Left lung (tissue), 10 donors: ENCODE measurements around the gene NID1. TPM values are rescaled to one million over a fixed set of nuclear protein-coding genes. Genes with fewer than 3 reads are reported as not detected.
"Not testable (repeated sequence)": the region's sequence is repeated elsewhere in the genome, so short reads cannot be mapped to it uniquely, and the experiment has no call there.

Experiments used
- ATAC-seq: fragments of 200-7000 bp; cut with Tn5 transposase; one replicate; pipeline ENCODE4 v1.9.1; 2020; ENCODE audit warnings: moderate library complexity
- DNase-seq, 4 donors: peaks; one replicate each; pipeline ENCODE4 v3.0.0-alpha.2; 2013 to 2020
- H3K27ac ChIP-seq, 2 donors: fragments of 200-600 bp; sonication (generic) in 1 of 2; one replicate each; pipeline versions ENCODE4 v1.5.0 to v1.8.0; 2020 to 2021
- H3K27me3 ChIP-seq, 2 donors: fragments of 200-600 bp; sonication (generic) in 1 of 2; one replicate each; pipeline versions ENCODE4 v1.5.0 to v1.8.0; 2020 to 2021
- H3K36me3 ChIP-seq, 2 donors: fragments of 200-600 bp; sonication (generic) in 1 of 2; one replicate each; pipeline versions ENCODE4 v1.5.0 to v1.8.0; 2020 to 2021
- H3K4me1 ChIP-seq, 2 donors: fragments of 200-600 bp; one replicate each; pipeline ENCODE4 v1.8.0; 2021
- H3K4me3 ChIP-seq, 2 donors: fragments of 200-600 bp; sonication (generic) in 1 of 2; one replicate each; pipeline versions ENCODE4 v1.5.0 to v1.8.0; 2020 to 2021; ENCODE audit warnings: mild to moderate bottlenecking in 1 of 2
- H3K9me3 ChIP-seq, 2 donors: fragments of 200-600 bp; sonication (generic) in 1 of 2; one replicate each; pipeline versions ENCODE4 v1.5.0 to v1.8.0; 2020 to 2021
- intact Hi-C, 2 donors: fragments of 100-400 bp; cut with DNase I; formaldehyde crosslinking; loops; one replicate each; pipeline versions ENCODE4 v1.11.2 to v1.14.2; 2022
- polyA plus RNA-seq, 6 donors: library from polyadenylated mRNA; unstranded; fragments of 120-200 nt; gene quantifications; one replicate each; pipeline ENCODE4 v1.2.1, GENCODE V29; 2013; ENCODE audit not compliant: insufficient read length in 6 of 6
- total RNA-seq, 2 donors: library from RNA; stranded (reverse); fragmentation: NEBNext Ultra II Directional; extraction: Animal tissue kit (Norgen Biotek cat#: 25700); gene quantifications; one replicate each; pipeline ENCODE4 v1.2.1, GENCODE V29; 2021
- TF ChIP-seq, protein P1 (sequence below), 2 donors: fragments of 200-600 bp; sonication (generic) in 1 of 2; IDR thresholded peaks; one replicate each; pipeline versions ENCODE4 v1.5.0 to v1.8.0; 2021; ENCODE audit warnings: antibody characterized with exemption in 2 of 2
- donor health status: DM: no; HTN: yes; CAD: no.
- donor health status: DM: no; HTN: no; CAD: no.

Gene NID1
- total and polyA plus RNA-seq, 8 donors: 55.4 to 233 (median 218) TPM

DNA sequence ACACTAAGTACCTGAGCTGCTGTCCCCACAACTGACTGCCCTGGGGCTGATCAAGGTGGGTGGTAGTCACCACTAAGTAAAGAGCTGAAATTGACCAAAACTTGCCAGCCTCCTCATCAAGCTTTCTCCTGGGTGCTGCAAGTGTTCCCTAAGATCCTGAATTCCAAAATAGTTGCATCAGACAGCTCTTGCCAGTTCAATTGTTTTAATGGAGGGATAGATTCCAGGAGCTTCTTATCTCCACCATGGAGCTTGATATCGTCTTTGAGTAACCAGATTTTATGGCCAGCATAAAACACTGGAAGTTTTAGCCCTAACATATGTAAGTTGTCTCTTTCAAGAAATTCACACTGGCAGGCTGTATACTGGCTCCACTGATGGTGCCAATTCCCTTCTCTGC is 90.3 kb downstream of the NID1 start:
- Histone ChIP-seq H3K27ac (no peak overlapping the region), H3K4me3 (no peak overlapping the region), H3K4me1 (peaks cover 4 to 27% of the 10 kb centered on the region in 2 donors), H3K36me3 (peaks cover 0 to 24% of the 10 kb centered on the region in 2 donors), H3K27me3 (no peaks in the 10 kb centered on the region), H3K9me3 (peaks cover 0 to 4% of the 10 kb centered on the region in 2 donors)
- TF ChIP-seq, protein P1, sequence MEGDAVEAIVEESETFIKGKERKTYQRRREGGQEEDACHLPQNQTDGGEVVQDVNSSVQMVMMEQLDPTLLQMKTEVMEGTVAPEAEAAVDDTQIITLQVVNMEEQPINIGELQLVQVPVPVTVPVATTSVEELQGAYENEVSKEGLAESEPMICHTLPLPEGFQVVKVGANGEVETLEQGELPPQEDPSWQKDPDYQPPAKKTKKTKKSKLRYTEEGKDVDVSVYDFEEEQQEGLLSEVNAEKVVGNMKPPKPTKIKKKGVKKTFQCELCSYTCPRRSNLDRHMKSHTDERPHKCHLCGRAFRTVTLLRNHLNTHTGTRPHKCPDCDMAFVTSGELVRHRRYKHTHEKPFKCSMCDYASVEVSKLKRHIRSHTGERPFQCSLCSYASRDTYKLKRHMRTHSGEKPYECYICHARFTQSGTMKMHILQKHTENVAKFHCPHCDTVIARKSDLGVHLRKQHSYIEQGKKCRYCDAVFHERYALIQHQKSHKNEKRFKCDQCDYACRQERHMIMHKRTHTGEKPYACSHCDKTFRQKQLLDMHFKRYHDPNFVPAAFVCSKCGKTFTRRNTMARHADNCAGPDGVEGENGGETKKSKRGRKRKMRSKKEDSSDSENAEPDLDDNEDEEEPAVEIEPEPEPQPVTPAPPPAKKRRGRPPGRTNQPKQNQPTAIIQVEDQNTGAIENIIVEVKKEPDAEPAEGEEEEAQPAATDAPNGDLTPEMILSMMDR (IDR thresholded peaks at IDR 0.05): no peak
- intact Hi-C loops: no loop called here
- ATAC-seq (no peak), DNase-seq (no peak)

DNA sequence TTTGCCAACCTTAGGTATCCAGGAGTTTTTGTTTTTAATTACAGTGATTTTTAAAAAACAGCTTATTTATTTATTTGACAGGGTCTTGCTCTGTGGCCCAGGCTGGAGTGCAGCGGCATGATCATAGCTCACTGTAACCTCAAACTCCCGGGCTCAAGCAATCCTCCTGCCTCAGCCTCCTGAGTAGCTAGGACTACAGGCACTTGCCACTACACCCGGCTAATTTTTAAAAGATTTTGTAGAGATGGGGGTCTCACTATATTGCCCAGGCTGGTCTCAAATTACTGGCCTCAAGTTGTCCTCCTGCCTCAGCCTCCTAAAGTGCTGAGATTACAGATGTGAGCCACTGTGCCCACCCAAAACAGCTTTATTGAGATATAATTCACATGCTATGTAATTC is 92.2 kb downstream of the NID1 start:
- intact Hi-C loops, DNase-seq, H3K27me3 ChIP-seq, H3K9me3 ChIP-seq, H3K4me3 ChIP-seq, H3K36me3 ChIP-seq, ATAC-seq: not testable (repeated sequence)
- Histone ChIP-seq H3K27ac (peak overlapping the region; percentile 90 to 91), H3K4me1 (peaks cover 4 to 27% of the 10 kb centered on the region in 2 donors)

DNA sequence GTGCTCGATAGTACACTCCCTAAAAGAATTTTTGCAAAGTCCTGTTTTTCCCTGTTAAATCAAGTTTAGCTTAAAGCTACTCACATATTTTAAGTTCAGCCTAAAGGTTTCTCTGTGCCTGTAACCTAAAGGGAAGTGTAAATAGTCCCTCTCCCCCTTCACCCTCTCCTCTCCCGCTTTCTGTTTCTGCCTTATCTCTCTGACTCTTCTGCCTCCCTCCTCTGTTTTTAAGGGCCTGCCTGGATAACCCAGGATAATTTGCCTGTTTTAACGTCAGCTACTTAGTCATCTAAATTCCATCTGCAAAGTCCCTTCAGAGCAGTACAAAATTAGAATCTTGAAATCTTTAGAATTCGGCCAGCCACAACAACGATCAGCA is 92.6 kb downstream of the NID1 start:
- Histone ChIP-seq H3K9me3 (peaks cover 0 to 2% of the 10 kb centered on the region in 2 donors), H3K36me3 (peaks cover 0 to 3% of the 10 kb centered on the region in 2 donors), H3K27me3 (no peaks in the 10 kb centered on the region), H3K4me1 (peaks cover 4 to 27% of the 10 kb centered on the region in 2 donors), H3K27ac (peak overlapping the region; percentile 90 to 91), H3K4me3 (peak overlapping the region; percentile 27 to 34)
- peak; percentile 56 for ATAC-seq
- DNase-seq: no peak
- intact Hi-C loops: no loop called here
- TF ChIP-seq, protein P1 (IDR thresholded peaks at IDR 0.05): no peak

DNA sequence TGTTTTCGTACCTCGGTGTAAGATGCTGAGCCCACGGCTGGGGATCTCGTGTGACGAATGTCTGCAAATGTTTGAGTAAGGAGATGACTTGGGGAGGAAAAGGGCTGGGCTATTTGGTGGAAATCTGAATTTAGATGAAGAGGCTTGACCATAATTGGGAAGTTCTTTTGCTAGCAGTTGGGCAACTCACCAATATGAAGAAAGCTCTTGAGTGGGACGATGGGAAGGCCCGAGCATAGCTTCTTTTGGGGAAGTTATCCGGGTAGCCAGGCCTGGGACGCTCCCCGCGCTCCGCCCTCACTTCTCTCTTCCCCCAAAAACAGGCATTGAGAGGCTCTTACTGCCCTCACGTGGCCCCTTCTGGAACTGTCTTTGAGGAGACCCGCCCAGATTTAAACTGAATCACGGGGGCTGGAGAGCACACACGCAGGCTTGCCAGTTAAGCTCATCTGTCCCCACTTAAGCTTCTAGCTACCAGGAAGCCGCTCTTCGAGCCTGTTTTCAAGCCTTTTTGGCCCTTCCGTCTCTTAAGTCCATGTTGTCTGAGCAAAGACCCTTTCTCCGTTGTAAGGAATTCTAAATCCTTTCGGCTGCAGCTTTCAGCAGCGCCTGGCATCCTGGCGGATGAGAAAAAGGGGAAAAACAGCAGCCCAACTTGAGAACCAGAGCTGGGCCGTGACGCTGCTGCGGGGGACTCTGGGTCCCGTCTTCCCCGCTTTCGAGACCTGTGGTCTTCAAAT is 93.1 kb downstream of the NID1 start:
- DNase-seq (peak; percentile 90 to 94 (median 93)), ATAC-seq (peak; percentile 99)
- Histone ChIP-seq H3K36me3 (no peaks in the 10 kb centered on the region), H3K27me3 (no peaks in the 10 kb centered on the region), H3K9me3 (no peaks in the 10 kb centered on the region), H3K4me1 (peaks cover 4 to 27% of the 10 kb centered on the region in 2 donors), H3K4me3 (peak overlapping the region; percentile 27 to 34), H3K27ac (peak overlapping the region; percentile 90 to 91)
- intact Hi-C loops: no loop called here
- TF ChIP-seq, protein P1 (IDR thresholded peaks at IDR 0.05): peak; percentile 71 to 89

DNA sequence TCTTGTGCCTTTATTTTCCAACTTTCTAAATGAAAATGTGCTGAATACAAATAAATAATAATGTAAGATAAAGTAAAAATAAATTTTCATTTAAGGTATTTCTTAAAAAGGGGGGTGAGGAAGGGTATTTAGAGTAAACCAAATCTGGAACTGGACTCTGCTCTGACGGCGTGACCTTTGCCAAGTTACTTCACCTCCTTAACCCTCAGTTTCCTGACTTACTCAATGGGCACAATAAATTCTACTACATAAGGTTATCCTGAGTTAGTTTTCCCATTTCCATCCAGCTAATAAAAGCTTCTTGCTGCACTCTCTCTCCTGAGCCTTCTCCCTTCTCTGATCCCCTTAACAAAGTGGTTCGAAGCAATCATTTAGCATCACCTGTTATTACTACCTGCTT is 93.9 kb downstream of the NID1 start:
- ATAC-seq: no peak
- Histone ChIP-seq H3K27ac (peak overlapping the region; percentile 90 to 91), H3K4me3 (peak overlapping the region in 1 of 2 donors; percentile 34), H3K4me1 (peaks cover 4 to 27% of the 10 kb centered on the region in 2 donors), H3K27me3 (no peaks in the 10 kb centered on the region), H3K9me3 (no peaks in the 10 kb centered on the region), H3K36me3 (no peaks in the 10 kb centered on the region)
- intact Hi-C loops: no loop called here
- DNase-seq: no peak
- TF ChIP-seq, protein P1 (IDR thresholded peaks at IDR 0.05): no peak
